Endodermal cell (in vitro differentiated cells): ENCODE measurements around the gene COL1A1. TPM values are rescaled to one million over a fixed set of nuclear protein-coding genes. Genes with fewer than 3 reads are reported as not detected.

Experiments used
- DNase-seq: peaks from one replicate; pipeline ENCODE4 v3.0.0-alpha.2; 2017
- H3K27ac ChIP-seq: 2 replicates; pipeline ENCODE4 v1.5.1; 2013; ENCODE audit warnings: mild to moderate bottlenecking, low read depth, low read length, moderate library complexity
- H3K27me3 ChIP-seq: 2 replicates; pipeline ENCODE4 v1.6.1; 2013; ENCODE audit warnings: mild to moderate bottlenecking, low read length, moderate library complexity; ENCODE audit not compliant: insufficient read depth, control insufficient read depth, poor library complexity, severe bottlenecking
- H3K36me3 ChIP-seq: 2 replicates; pipeline ENCODE4 v1.7.0; 2013; ENCODE audit warnings: mild to moderate bottlenecking, low read length, moderate library complexity; ENCODE audit not compliant: control insufficient read depth, insufficient read depth
- H3K4me1 ChIP-seq: one replicate; pipeline ENCODE4 v1.7.0; 2013; ENCODE audit warnings: low read length; ENCODE audit not compliant: control insufficient read depth, insufficient read depth
- H3K4me3 ChIP-seq: 2 replicates; pipeline ENCODE4 v1.5.1; 2013; ENCODE audit warnings: mild to moderate bottlenecking, low read length, moderate library complexity
- H3K9ac ChIP-seq: 2 replicates; pipeline ENCODE4 v1.6.1; 2013; ENCODE audit warnings: mild to moderate bottlenecking, low read length, moderate library complexity; ENCODE audit not compliant: poor library complexity, severe bottlenecking; ENCODE audit errors: extremely low read depth
- H3K9me3 ChIP-seq: 2 replicates; pipeline ENCODE4 v1.6.1; 2013; ENCODE audit warnings: mild to moderate bottlenecking, low read length, moderate library complexity; ENCODE audit not compliant: control insufficient read depth
- H3K27ac Mint-ChIP-seq: 2 replicates; pipeline ENCODE4 v1.8.0; 2020; ENCODE audit warnings: mixed read lengths
- H3K27me3 Mint-ChIP-seq: 2 replicates; pipeline ENCODE4 v1.8.0; 2021; ENCODE audit warnings: mild to moderate bottlenecking, mixed read lengths; ENCODE audit not compliant: insufficient read depth
- H3K36me3 Mint-ChIP-seq: 2 replicates; pipeline ENCODE4 v1.8.0; 2020; ENCODE audit warnings: low read depth, mixed read lengths
- H3K4me1 Mint-ChIP-seq: 2 replicates; pipeline ENCODE4 v1.8.0; 2020; ENCODE audit warnings: mixed read lengths
- H3K4me3 Mint-ChIP-seq: 2 replicates; pipeline ENCODE4 v1.8.0; 2020; ENCODE audit warnings: mild to moderate bottlenecking, moderate library complexity, mixed read lengths
- H3K9me3 Mint-ChIP-seq: 2 replicates; pipeline ENCODE4 v1.8.0; 2020; ENCODE audit warnings: mild to moderate bottlenecking, mixed read lengths
- CTCF ChIP-seq: fragments of 200-600 bp; sonication (generic); conservative IDR thresholded peaks from 2 replicates; pipeline ENCODE4 v1.5.0; 2021; ENCODE audit warnings: antibody characterized with exemption, mild to moderate bottlenecking
- WGBS, 2 experiments: methylation state at CpG; one replicate each; pipeline versions ENCODE4 v1.1.5 to v1.1.7; 2013; ENCODE audit warnings: missing lambda C conversion rate in 2 of 2, mixed read lengths in 1 of 2; ENCODE audit not compliant: insufficient coverage in 1 of 2, insufficient read length in 1 of 2; 5-methylcytosine and 5-hydroxymethylcytosine counted together
- total RNA-seq, 2 donors: library from RNA; stranded (reverse); fragmentation: NEBNext Ultra II Directional in 1 of 2; extraction: Animal tissue kit (Norgen Biotek cat#: 25700) in 1 of 2; gene quantifications; 2 replicates in 1 of 2; 3 replicates in 1 of 2; pipeline ENCODE4 v1.2.1, GENCODE V29; 2021

COL1A1 gene
- total RNA-seq, 2 donors from 2014 or later, result 62.2 to 85.6 TPM

- no peak for DNase-seq
- Histone ChIP-seq H3K27me3 (no peaks in the 10 kb centered on the region), H3K4me1 (no peaks in the 10 kb centered on the region), H3K9me3 (no peaks in the 10 kb centered on the region), H3K4me3 (no peak overlapping the region), H3K9ac (no peak overlapping the region), H3K36me3 (no peaks in the 10 kb centered on the region), H3K27ac (no peak overlapping the region)
- no peak overlapping the region for H3K4me3 Mint-ChIP-seq
- no peaks in the 10 kb centered on the region for H3K9me3 Mint-ChIP-seq
- TF ChIP-seq CTCF, result no peak
- no peaks in the 10 kb centered on the region for H3K4me1 Mint-ChIP-seq
- no peak overlapping the region for H3K27ac Mint-ChIP-seq
- H3K36me3 Mint-ChIP-seq, result no peaks in the 10 kb centered on the region
- WGBS, 2 experiments, result 87 to 94% methylated on average over 6 to 19 of the region's 19 CpGs
- peaks cover 6% of the 10 kb centered on the region for H3K27me3 Mint-ChIP-seq
These were observed 34.1 kb downstream of the COL1A1 start for GRCh38 chr17:50167371-50167770.

- H3K27me3 ChIP-seq, result no peaks in the 10 kb centered on the region
- no peaks in the 10 kb centered on the region for H3K4me1 ChIP-seq
- no peak overlapping the region for H3K27ac Mint-ChIP-seq
- H3K4me3 Mint-ChIP-seq, result no peak overlapping the region
- H3K36me3 Mint-ChIP-seq, result no peaks in the 10 kb centered on the region
- no peaks in the 10 kb centered on the region for H3K9me3 Mint-ChIP-seq
- no peak for DNase-seq
- 72 to 100% methylated on average over 1 to 3 of the region's 7 CpGs for whole genome bisulfite sequencing, 2 experiments
- TF ChIP-seq CTCF, result no peak
- H3K9ac ChIP-seq, result no peak overlapping the region
- H3K9me3 ChIP-seq, result no peaks in the 10 kb centered on the region
- H3K27ac ChIP-seq, result no peak overlapping the region
- no peak overlapping the region for H3K4me3 ChIP-seq
- no peaks in the 10 kb centered on the region for H3K36me3 ChIP-seq
- peaks cover 2% of the 10 kb centered on the region for H3K4me1 Mint-ChIP-seq
- peaks cover 12% of the 10 kb centered on the region for H3K27me3 Mint-ChIP-seq
These were observed 34.8 kb downstream of the COL1A1 start for GRCh38 chr17:50166518-50167181.

- no peaks in the 10 kb centered on the region for H3K9me3 ChIP-seq
- no peak within 1 kb of the TSS for H3K4me3 ChIP-seq
- no peak within 1 kb of the TSS for H3K4me3 Mint-ChIP-seq
- no peaks in the 10 kb centered on the region for H3K36me3 Mint-ChIP-seq
- DNase-seq, result no peak
- H3K36me3 ChIP-seq, result no peaks in the 10 kb centered on the region
- peaks cover 14% of the 10 kb centered on the region for H3K27me3 Mint-ChIP-seq
- no peak for TF ChIP-seq CTCF
- H3K4me1 Mint-ChIP-seq, result peaks cover 5% of the 10 kb centered on the region
- no peak within 1 kb of the TSS for H3K9ac ChIP-seq
- no peak within 1 kb of the TSS for H3K27ac Mint-ChIP-seq
- WGBS, 2 experiments, result 71 to 98% methylated on average over 7 to 15 of the region's 15 CpGs
- H3K27me3 ChIP-seq, result no peaks in the 10 kb centered on the region
- H3K27ac ChIP-seq, result no peak within 1 kb of the TSS
- no peaks in the 10 kb centered on the region for H3K9me3 Mint-ChIP-seq
- no peaks in the 10 kb centered on the region for H3K4me1 ChIP-seq
These were observed 35.4 kb downstream of the COL1A1 start, which contains the start of gene SGCA for GRCh38 chr17:50165867-50166517. TSS of gene SGCA (plus strand) at chr17:50166005. CDS start at chr17:50166041, 36 bp downstream.
